Panc1 (cell line): ENCODE data around the gene EHMT2.

ENCODE experiments used
- CTCF ChIP-seq: fragments of 450-650 bp; IDR thresholded peaks from 2 replicates; pipeline ENCODE4 v1.5.1; 2017; ENCODE audit warnings: mild to moderate bottlenecking
- POLR2AphosphoS5 ChIP-seq: IDR thresholded peaks from 2 replicates; pipeline ENCODE4 v1.6.1; 2012; ENCODE audit warnings: mild to moderate bottlenecking, low read depth, low read length, moderate library complexity
- TCF7L2 ChIP-seq: IDR thresholded peaks from 2 replicates; pipeline ENCODE4 v1.6.1; 2011; ENCODE audit warnings: mild to moderate bottlenecking, low read depth, low read length, inconsistent platforms

DNA sequence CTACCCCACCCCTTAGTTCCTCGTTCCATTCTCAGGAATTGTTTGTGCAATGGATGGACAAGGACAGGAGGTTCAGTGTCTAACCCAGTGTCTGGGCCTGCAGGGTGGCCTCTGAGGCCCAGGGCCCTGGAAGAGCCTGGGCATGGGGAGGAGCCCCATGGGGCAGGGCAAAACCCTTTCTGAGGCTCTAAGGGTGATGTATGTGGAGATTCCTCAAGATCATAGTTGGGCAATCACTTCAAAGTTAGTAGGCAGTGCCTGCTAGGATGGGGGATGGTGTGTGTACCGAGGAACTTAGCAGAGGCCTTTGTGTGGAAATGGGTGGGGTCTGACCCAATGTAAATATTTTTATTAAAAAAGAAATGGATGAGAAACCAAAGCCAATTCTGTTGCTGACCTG, 23.3 kb upstream of the EHMT2 start:
- TF ChIP-seq TCF7L2, result no peak
- no peak for TF ChIP-seq CTCF
- no peak for TF ChIP-seq POLR2AphosphoS5
